NCI-H524 (cell line): Measurements from ENCODE around the gene FAM25A.
"Not testable (repeated sequence)": the region's sequence is repeated elsewhere in the genome, so short reads cannot be mapped to it uniquely, and the experiment has no call there.

Experiments
- DNase-seq, 2 experiments: peaks; one replicate each; lab custom pipeline; 2025; lab: John Stamatoyannopoulos, UW

The FAM25A gene

DNA sequence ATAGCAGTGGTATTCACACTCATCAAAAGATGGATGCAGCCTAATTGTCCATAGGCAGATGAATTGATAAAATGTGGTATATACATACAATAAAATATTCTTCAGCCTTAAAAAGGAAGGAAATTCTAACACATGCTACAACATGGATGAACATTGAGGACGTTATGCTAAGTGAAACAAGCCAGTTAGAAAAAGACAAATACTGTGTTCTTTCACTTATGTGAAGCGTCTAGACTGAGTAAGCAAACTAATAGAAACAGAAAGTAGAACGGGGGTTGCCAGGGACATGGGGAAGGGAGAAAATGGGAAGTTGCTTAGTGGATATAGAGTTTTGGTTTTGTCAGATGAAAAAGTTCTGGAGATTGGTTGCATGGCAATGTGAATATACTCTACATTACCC, 6.6 kb upstream of the FAM25A start:
- DNase-seq = not testable (repeated sequence)

- not testable (repeated sequence) for DNase-seq
Observed at GRCh38 chr10:87014986-87015716, 4.9 kb upstream of the FAM25A start.

- DNase-seq = not testable (repeated sequence)
Observed at GRCh38 chr10:87018127-87018526, 2.0 kb upstream of the FAM25A start.

DNA sequence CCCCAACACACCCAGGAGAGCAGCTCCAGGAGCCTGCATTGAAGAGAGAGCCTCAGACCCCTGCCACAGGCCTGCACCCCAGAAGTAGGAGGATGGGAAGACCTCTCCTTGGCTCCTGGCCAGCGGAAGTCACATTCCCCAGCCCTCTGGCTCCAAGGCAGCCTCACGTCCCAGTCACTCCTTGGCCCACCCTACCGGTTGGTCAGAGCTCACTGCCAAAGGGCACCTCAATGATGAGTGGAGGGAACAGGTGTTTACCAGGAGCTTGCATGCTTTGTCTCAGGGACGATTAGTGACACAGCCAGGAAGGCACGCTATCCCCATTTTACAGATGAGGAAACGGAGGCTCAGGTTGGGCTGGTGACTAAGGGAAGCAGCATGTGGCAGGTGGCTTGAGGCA, 1.0 kb upstream of the FAM25A start:
- not testable (repeated sequence) for DNase-seq

DNA sequence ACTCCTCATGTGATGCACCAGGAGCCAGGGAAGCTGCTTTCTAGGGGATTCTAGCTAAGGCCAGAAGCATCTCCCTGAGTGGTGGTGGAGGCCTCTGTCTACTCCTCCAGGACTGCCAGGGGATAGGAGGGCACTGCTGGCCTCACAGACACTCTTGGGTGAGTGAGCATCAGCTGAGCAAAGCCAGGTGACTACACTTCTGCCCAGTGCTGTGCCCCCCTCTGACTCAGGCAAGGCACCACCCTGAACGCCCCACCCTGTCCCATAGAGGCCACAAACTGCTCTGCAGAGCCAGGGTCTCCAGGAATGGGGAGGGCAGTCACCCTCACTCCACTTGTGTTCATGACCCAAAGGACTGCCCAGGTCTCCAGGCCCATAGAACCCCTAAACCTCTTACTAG, 590 bp upstream of the FAM25A start:
- DNase-seq = not testable (repeated sequence)

DNA sequence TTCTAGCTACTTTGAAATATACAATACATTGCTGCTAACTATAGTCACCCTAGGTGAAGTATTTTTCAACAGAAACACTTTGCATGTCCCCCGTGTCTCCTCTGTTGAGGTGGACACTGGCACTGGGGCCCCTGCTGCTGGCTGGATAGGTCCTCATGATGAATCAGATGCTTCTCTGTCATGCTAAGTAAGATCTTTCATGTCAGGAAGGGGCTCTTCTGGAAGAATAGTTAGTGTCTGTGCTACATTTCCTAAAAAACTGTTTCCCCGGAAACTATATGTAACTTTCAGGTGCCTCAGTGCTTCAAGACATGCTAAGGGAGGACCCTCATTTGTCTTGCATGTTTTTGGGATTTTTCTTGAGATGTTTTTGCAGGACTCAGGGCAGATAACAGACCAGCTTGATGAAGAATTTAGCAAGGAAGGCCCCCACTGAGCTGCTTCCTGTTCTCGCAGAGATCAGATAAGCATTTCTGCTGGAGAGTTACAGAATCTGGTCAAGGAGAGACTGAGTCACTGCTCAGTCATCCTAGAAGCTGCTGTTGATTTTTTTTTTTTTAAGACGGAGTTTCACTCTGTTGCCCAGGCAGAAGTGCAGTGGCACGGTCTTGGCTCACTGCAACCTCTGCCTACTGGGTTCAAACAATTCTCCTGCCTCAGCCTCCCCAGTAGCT, 5.3 kb downstream of the FAM25A start:
- DNase-seq = not testable (repeated sequence)

DNA sequence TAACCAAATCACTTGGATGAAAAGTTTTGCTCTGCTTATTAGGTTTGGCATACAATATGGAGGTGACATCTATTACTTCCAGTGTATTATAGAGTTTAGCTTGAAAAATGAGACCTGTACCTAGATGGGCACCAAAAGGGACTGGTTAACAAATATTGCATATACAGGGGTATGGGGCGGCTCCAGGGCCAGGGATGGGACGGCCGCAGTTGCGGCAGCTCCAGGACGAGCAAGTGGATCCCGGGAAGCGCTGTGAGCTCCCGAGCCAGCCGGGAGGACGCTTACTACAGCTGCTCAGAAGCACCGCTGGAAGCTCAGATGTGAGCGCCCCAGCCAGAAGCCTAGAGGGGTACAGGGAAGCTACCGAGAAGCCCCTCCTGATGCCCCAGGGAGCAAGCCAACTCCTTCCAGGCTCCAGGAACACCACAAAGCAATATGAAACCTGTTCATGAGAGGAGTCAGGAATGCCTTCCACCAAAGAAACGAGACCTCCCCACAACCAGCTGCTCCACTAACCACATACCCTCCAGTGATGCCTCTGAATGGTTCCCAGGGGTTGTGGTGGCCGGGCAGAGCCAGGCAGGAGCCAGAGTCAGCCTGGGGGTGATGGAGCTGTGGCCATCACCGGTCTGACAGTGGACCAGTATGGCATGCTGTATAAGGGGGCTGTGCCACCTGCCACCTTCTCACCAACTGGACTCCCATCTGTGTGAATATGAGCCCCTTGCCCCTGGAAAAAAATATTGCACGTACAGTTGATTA, 6.8 kb downstream of the FAM25A start:
- DNase-seq = not testable (repeated sequence)

GRCh38 chr10:87030419-87030818, 10.3 kb downstream of the FAM25A start:
- DNase-seq = not testable (repeated sequence)

GRCh38 chr10:87030912-87031635, 11.0 kb downstream of the FAM25A start:
- DNase-seq = no peak

DNA sequence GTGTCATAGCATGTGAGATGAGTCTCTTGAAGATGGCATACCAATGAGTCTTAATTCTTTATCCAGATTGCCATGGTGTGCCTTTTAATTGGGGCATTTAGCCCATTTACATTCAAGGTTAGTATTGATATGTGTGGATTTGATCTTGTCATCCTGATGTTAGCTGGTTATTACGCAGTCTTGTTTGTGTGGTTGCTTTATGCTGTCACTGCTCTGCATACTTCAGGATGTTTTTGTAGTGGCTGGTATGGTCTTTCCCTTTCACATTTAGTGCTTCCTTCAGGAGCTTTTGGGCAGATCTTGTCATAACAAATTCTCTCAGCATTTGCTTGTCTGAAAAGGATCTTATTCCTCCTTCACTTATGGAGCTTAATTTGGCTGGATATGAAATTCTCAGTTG, 16.5 kb downstream of the FAM25A start:
- DNase-seq = no peak

GRCh38 chr10:87038286-87038717, 18.2 kb downstream of the FAM25A start:
- no peak for DNase-seq

DNA sequence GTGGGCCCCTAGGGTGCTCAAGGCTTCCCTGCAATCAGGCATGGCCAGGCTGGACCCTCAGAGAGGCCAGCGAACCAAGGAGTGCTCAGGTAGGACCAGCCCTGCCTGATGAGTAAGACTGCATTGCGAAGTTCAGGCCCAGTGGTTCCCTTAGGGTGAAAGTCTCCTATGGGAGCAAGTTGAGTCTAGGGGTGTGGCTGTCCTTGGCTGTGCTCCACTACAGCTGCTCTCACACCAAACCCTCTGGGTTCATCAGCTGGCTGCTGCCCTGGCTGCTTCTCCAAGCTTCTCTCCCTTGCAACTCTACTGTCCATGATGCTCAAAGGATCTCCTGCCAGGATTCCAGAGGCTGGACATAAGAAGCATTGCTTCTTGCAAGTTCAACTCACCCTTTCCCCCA, 18.7 kb downstream of the FAM25A start:
- DNase-seq = no peak

GRCh38 chr10:87043579-87043978, 23.5 kb downstream of the FAM25A start:
- not testable (repeated sequence) for DNase-seq

GRCh38 chr10:87045434-87045938, 25.4 kb downstream of the FAM25A start:
- DNase-seq = no peak

- no peak for DNase-seq
Observed at GRCh38 chr10:87053111-87053510, 33.0 kb downstream of the FAM25A start.

- DNase-seq = no peak
Observed at GRCh38 chr10:87053577-87054181, 33.6 kb downstream of the FAM25A start.

GRCh38 chr10:87054373-87055295, 34.5 kb downstream of the FAM25A start:
- DNase-seq = no peak

- no peak for DNase-seq
Observed at GRCh38 chr10:87058171-87058570, 38.1 kb downstream of the FAM25A start.

DNA sequence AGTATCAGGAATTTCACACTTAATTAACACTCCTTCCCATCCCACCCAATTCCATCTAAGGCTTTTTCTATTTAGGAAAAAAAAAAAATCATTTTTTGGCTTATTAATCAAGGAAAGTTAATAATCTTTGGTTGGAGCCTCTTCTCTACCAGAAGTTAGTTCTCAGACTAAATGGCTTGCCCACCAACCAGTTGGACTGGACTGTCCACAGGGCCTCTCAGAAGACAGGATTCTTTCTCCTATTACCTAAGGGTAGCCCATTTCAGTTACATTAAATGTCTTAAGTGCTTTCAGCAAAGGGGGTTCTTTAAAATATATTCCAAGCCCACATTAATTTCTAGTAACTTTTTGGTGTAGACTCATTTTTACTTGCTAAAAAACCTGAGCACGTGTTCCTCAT, 39.3 kb downstream of the FAM25A start:
- no peak for DNase-seq

DNA sequence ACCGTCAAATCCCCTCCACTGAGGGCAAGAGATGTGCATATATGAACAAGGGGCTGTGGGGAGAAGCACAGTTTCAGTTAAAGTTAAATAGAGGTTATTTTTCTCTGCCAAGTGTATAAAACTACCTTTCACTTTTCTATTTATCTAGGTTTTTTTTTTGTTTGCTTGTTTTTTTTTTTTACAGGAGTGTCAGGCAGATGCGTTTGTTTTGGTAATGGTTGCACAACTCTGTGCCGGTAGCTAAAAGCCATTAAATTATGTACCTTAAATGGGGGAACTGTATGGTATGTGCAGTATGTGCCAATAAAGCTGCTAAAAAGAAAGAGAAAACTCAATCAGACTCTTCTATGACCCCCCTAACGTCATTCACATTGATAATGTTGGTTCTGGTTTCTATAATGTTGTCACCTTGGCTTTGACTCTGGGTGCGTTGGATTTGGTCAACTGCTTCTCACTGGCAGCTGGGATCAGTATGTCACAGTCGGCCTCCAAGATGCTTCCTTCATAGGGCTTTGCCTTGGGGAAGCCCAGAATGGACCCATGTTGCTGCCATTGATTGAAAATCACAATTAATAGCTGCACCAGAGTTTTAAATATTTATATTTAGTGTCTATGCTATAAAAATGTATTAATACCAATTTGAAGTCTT, 40.3 kb downstream of the FAM25A start:
- no peak for DNase-seq
